ENCODE measurements around the gene DNAJC17.

DNA sequence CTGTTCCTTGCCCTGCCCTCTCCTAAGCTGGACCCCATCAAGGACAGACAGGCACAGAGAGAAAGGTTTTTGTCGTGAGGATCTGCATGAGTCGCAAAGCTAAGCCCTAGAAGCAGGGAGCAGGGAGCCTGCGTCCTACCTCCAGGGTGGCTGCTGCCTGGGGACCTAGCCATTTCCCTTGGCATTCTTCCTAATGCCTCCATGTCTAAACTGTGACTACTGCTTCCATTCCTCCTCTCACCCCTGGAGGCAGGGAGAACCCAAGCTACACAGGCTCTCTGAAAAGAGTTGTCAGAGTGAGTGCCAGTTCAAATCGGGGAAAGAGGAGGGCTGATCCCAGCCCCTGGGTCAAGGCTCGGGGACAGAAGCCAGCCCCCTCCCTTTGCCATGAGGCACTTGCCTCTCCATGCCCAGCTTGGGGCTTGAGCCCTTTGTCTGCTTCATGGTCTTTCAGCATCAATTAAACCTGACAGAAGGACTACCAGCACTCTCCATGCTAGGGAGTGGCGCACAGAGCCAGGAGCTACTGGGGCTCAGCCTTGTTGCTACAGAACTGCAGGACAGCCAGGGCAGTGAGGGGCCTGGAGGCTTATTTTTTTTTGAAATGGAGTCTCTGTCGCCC is 41.0 kb downstream of the DNAJC17 start:
- TF ChIP-seq, protein P1, sequence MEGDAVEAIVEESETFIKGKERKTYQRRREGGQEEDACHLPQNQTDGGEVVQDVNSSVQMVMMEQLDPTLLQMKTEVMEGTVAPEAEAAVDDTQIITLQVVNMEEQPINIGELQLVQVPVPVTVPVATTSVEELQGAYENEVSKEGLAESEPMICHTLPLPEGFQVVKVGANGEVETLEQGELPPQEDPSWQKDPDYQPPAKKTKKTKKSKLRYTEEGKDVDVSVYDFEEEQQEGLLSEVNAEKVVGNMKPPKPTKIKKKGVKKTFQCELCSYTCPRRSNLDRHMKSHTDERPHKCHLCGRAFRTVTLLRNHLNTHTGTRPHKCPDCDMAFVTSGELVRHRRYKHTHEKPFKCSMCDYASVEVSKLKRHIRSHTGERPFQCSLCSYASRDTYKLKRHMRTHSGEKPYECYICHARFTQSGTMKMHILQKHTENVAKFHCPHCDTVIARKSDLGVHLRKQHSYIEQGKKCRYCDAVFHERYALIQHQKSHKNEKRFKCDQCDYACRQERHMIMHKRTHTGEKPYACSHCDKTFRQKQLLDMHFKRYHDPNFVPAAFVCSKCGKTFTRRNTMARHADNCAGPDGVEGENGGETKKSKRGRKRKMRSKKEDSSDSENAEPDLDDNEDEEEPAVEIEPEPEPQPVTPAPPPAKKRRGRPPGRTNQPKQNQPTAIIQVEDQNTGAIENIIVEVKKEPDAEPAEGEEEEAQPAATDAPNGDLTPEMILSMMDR (IDR thresholded peaks at IDR 0.05): no peak
- TF ChIP-seq EZH2phosphoT487 (IDR thresholded peaks at IDR 0.05): no peak

Measured in neural progenitor cell (in vitro differentiated cells).